Measurements from ENCODE around the gene ZDHHC21.
"Not testable (repeated sequence)": the region's sequence is repeated elsewhere in the genome, so short reads cannot be mapped to it uniquely, and the experiment has no call there.

DNA sequence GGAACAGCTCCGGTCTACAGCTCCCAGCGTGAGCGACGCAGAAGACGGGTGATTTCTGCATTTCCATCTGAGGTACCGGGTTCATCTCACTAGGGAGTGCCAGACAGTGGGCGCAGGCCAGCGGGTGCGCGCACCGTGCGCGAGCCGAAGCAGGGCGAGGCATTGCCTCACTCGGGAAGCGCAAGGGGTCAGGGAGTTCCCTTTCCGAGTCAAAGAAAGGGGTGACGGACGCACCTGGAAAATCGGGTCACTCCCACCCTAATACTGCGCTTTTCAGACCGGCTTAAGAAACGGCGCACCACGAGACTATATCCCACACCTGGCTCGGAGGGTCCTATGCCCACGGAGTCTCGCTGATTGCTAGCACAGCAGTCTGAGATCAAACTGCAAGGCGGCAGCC is 29.2 kb downstream of the ZDHHC21 start:
- TF ChIP-seq POLR2A (IDR thresholded peaks at IDR 0.05): not testable (repeated sequence)
- TF ChIP-seq, protein P1, sequence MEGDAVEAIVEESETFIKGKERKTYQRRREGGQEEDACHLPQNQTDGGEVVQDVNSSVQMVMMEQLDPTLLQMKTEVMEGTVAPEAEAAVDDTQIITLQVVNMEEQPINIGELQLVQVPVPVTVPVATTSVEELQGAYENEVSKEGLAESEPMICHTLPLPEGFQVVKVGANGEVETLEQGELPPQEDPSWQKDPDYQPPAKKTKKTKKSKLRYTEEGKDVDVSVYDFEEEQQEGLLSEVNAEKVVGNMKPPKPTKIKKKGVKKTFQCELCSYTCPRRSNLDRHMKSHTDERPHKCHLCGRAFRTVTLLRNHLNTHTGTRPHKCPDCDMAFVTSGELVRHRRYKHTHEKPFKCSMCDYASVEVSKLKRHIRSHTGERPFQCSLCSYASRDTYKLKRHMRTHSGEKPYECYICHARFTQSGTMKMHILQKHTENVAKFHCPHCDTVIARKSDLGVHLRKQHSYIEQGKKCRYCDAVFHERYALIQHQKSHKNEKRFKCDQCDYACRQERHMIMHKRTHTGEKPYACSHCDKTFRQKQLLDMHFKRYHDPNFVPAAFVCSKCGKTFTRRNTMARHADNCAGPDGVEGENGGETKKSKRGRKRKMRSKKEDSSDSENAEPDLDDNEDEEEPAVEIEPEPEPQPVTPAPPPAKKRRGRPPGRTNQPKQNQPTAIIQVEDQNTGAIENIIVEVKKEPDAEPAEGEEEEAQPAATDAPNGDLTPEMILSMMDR (IDR thresholded peaks at IDR 0.05): not testable (repeated sequence)
